Body of pancreas (tissue), 4 donors: ENCODE data around the gene SLC2A3.
"Not testable (repeated sequence)": the region's sequence is repeated elsewhere in the genome, so short reads cannot be mapped to it uniquely, and the experiment has no call there.

ENCODE experiments used
- CTCF ChIP-seq, 7 experiments: fragments of 450-650 bp in 4 of 7; fragments of 200-600 bp in 3 of 7; sonication (generic) in 3 of 7; IDR thresholded peaks; one replicate each; pipeline ENCODE4 v1.5.1; 2016 to 2019; ENCODE audit warnings: antibody characterized with exemption in 7 of 7
- POLR2A ChIP-seq, 3 donors: fragments of 450-650 bp; IDR thresholded peaks; one replicate each; pipeline ENCODE4 v1.6.1; 2016; ENCODE audit warnings: antibody characterized with exemption in 3 of 3, mild to moderate bottlenecking in 2 of 3

- TF ChIP-seq POLR2A, CTCF (IDR thresholded peaks at IDR 0.05): not testable (repeated sequence)
Measured at GRCh38 chr12:7977351-7978124, 41.6 kb upstream of the SLC2A3 start.
